K562 (cell line): ENCODE results near the gene DEPP1. TPM values are rescaled to one million over a fixed set of nuclear protein-coding genes. Genes with fewer than 3 reads are reported as not detected.
A peak's percentile ranks its signal among the peaks of the same experiment; 100 is the strongest.

Source experiments
- AFF4 ChIP-seq: sonication (generic); formaldehyde crosslinking; IDR thresholded peaks from 2 replicates; pipeline ENCODE4 v1.8.0; 2023; ENCODE audit warnings: mild to moderate bottlenecking, missing genetic modification reagents
- ATF7 ChIP-seq: fragments of 450-650 bp; IDR thresholded peaks from 2 replicates; pipeline ENCODE4 v1.7.1; 2014; ENCODE audit warnings: mild to moderate bottlenecking, moderate library complexity
- CEBPZ ChIP-seq: fragments of 150-350 bp; IDR thresholded peaks from 2 replicates; pipeline ENCODE4 v1.6.1; 2014; ENCODE audit warnings: low read depth, mild to moderate bottlenecking, low read length, borderline replicate concordance
- CHCHD3 ChIP-seq: fragments of 250-450 bp; sonication (Bioruptor Pico); IDR thresholded peaks from 2 replicates; pipeline ENCODE4 v2.1.2; 2022; ENCODE audit warnings: mild to moderate bottlenecking
- ETV5 ChIP-seq: sonication (generic); formaldehyde crosslinking; IDR thresholded peaks from 2 replicates; pipeline ENCODE4 v1.4.0; 2020; ENCODE audit warnings: low read depth, mild to moderate bottlenecking, missing genetic modification reagents
- GTF2A2 ChIP-seq: IDR thresholded peaks from 2 replicates; pipeline ENCODE4 v1.6.1; 2016; ENCODE audit warnings: mild to moderate bottlenecking, missing genetic modification characterization, missing compliant biosample characterization
- HDAC6 ChIP-seq: IDR thresholded peaks from 2 replicates; pipeline ENCODE4 v1.6.1; 2012; ENCODE audit warnings: low read depth, mild to moderate bottlenecking, control low read depth, inconsistent platforms, low read length, moderate library complexity
- MCM3 ChIP-seq: fragments of 450-650 bp; IDR thresholded peaks from 2 replicates; pipeline ENCODE4 v1.6.1; 2016
- MEF2D ChIP-seq: conservative IDR thresholded peaks from 2 replicates; pipeline ENCODE4 v1.6.1; 2016; ENCODE audit warnings: low read depth, missing genetic modification characterization, missing compliant biosample characterization
- MTA1 ChIP-seq: fragments of 450-650 bp; IDR thresholded peaks from 2 replicates; pipeline ENCODE4 v1.6.1; 2017; ENCODE audit warnings: borderline replicate concordance
- SMARCA5 ChIP-seq: fragments of 450-650 bp; IDR thresholded peaks from 2 replicates; pipeline ENCODE4 v1.6.1; 2016
- TEAD1 ChIP-seq, 2 experiments: fragments of 450-650 bp in 1 of 2; sonication (generic) in 1 of 2; formaldehyde crosslinking; IDR thresholded peaks; 2 replicates each; pipeline versions ENCODE4 v1.4.0 to v1.8.0; 2020 to 2022; ENCODE audit warnings: mild to moderate bottlenecking in 2 of 2, missing genetic modification reagents in 1 of 2
- ZBTB40 ChIP-seq, 2 experiments: fragments of 450-650 bp in 1 of 2; sonication (generic) in 1 of 2; formaldehyde crosslinking in 1 of 2; IDR thresholded peaks; 2 replicates each; pipeline versions ENCODE4 v1.7.1 to v1.9.0; 2016 to 2022; ENCODE audit warnings: inconsistent platforms in 1 of 2, mild to moderate bottlenecking in 1 of 2, missing genetic modification reagents in 1 of 2
- polyA plus RNA-seq, 8 experiments: library from polyadenylated mRNA; depleted of rRNA in 4 of 8; stranded (reverse) in 5 of 8; unstranded in 3 of 8; fragments of >200 nt; fragmentation: Nextera tagmentation in 2 of 8; fragmentation: Illumina TruSeq in 1 of 8; extraction: Ambion mirVana in 2 of 8; extraction: Trizol in 1 of 8; gene quantifications; 2 replicates each; pipeline versions ENCODE4 v1.2.1 to v1.2.3, GENCODE V29; 2011 to 2014; ENCODE audit warnings: inconsistent platforms in 1 of 8, missing spikeins in 1 of 8
- total RNA-seq, 7 experiments: library from RNA; depleted of rRNA in 6 of 7; stranded (reverse); fragments of >200 nt in 6 of 7; fragmentation: Illumina TruSeq in 2 of 7; extraction: Trizol in 2 of 7; gene quantifications; 2 replicates each; pipeline versions ENCODE4 v1.2.1 to v1.2.3, GENCODE V29; 2011 to 2021; ENCODE audit warnings: low replicate concordance in 1 of 7

DEPP1 gene
- total and polyA plus RNA-seq, 9 of the 15 experiments (the other 6 are each of a cell fraction or from before 2014, with no cell fraction given), result 0.04 to 0.54 (median 0.20) TPM; not detected in 1

GRCh38 chr10:44990302-44990655 is 11.7 kb upstream of the DEPP1 start (continued):
- TF ChIP-seq ATF7, result 0 out of 2 replicates have a peak, but pooled peaks have one; percentile 30
- no peak for TF ChIP-seq TEAD1 (CRISPR knock-in tag; IDR thresholded peaks at IDR 0.05)
- no peak for TF ChIP-seq SMARCA5
- no peak for TF ChIP-seq ETV5 (CRISPR knock-in tag)
- TF ChIP-seq HDAC6, result no peak
- TF ChIP-seq GTF2A2 (tag), result no peak
- no peak for TF ChIP-seq MEF2D (tag)
- TF ChIP-seq MCM3, result no peak
- TF ChIP-seq CHCHD3 (CRISPR knock-in tag), result no peak
- TF ChIP-seq CEBPZ, result no peak
- no peak for TF ChIP-seq MTA1
- no peak for TF ChIP-seq AFF4 (CRISPR knock-in tag)
- TF ChIP-seq ZBTB40 (IDR thresholded peaks at IDR 0.05), result no peak
- no peak for TF ChIP-seq ZBTB40 (CRISPR knock-in tag; IDR thresholded peaks at IDR 0.05)
